Measurements from ENCODE around the gene SLC26A2. TPM values are rescaled to one million over a fixed set of nuclear protein-coding genes. Genes with fewer than 3 reads are reported as not detected.
"Not testable (repeated sequence)": the region's sequence is repeated elsewhere in the genome, so short reads cannot be mapped to it uniquely, and the experiment has no call there.

SLC26A2 gene
- total and polyA plus RNA-seq, 5 experiments from 2014 or later: 2.5 to 16.9 (median 3.0) TPM

GRCh38 chr5:150022158-150022531 is 61.6 kb downstream of the SLC26A2 start:
- no peaks in the 10 kb centered on the region for H3K27me3 Mint-ChIP-seq
- POLR2A ChIA-PET: no interaction called here
- DNase-seq: no peak
- H3K36me3 Mint-ChIP-seq: peaks cover 6 to 93% (median 31%) of the 10 kb centered on the region in 3 donors
- peaks cover 0 to 6% (median 2%) of the 10 kb centered on the region in 4 donors for H3K4me1 Mint-ChIP-seq
- no peak for ATAC-seq
- H3K4me3 Mint-ChIP-seq: no peak overlapping the region
- H3K27ac Mint-ChIP-seq: peak overlapping the region in 5 of 10 donors; percentile 27 to 61 (median 51)
- no peaks in the 10 kb centered on the region for H3K9me3 Mint-ChIP-seq

GRCh38 chr5:150022681-150023080 is 62.1 kb downstream of the SLC26A2 start:
- H3K36me3 Mint-ChIP-seq: peaks cover 6 to 93% (median 31%) of the 10 kb centered on the region in 3 donors
- H3K9me3 Mint-ChIP-seq: no peaks in the 10 kb centered on the region
- H3K27me3 Mint-ChIP-seq: no peaks in the 10 kb centered on the region
- no peak overlapping the region for H3K4me3 Mint-ChIP-seq
- H3K27ac Mint-ChIP-seq: peak overlapping the region in 1 of 10 donors; percentile 51
- peaks cover 0 to 6% (median 2%) of the 10 kb centered on the region in 4 donors for H3K4me1 Mint-ChIP-seq
- POLR2A ChIA-PET: no interaction called here
- DNase-seq (no peak), ATAC-seq (no peak)

GRCh38 chr5:150023136-150023535 is 62.6 kb downstream of the SLC26A2 start:
- H3K4me3 Mint-ChIP-seq: no peak overlapping the region
- POLR2A ChIA-PET: no interaction called here
- H3K36me3 Mint-ChIP-seq: peaks cover 6 to 94% (median 33%) of the 10 kb centered on the region in 3 donors
- H3K9me3 Mint-ChIP-seq: no peaks in the 10 kb centered on the region
- peaks cover 0 to 7% (median 2%) of the 10 kb centered on the region in 4 donors for H3K4me1 Mint-ChIP-seq
- no peak for DNase-seq
- H3K27ac Mint-ChIP-seq: no peak overlapping the region
- ATAC-seq: no peak
- no peaks in the 10 kb centered on the region for H3K27me3 Mint-ChIP-seq

- Mint-ChIP-seq H3K27ac (no peak overlapping the region), H3K4me3 (no peak overlapping the region), H3K27me3 (no peaks in the 10 kb centered on the region), H3K4me1 (peaks cover 0 to 7% (median under 1%) of the 10 kb centered on the region in 4 donors), H3K36me3 (peaks cover under 1 to 92% (median 27%) of the 10 kb centered on the region in 3 donors), H3K9me3 (no peaks in the 10 kb centered on the region)
- no peak for ATAC-seq
- POLR2A ChIA-PET: no interaction called here
- DNase-seq: no peak
These were observed 63.9 kb downstream of the SLC26A2 start for GRCh38 chr5:150024346-150024984.

GRCh38 chr5:150026682-150027172 is 66.2 kb downstream of the SLC26A2 start:
- POLR2A ChIA-PET: no interaction called here
- Mint-ChIP-seq H3K4me1 (peaks cover 0 to 7% (median 0%) of the 10 kb centered on the region in 4 donors), H3K9me3 (no peaks in the 10 kb centered on the region), H3K4me3 (no peak overlapping the region), H3K27me3 (no peaks in the 10 kb centered on the region), H3K27ac (peak overlapping the region in 2 of 10 donors; percentile 28 to 58), H3K36me3 (peaks cover 4 to 90% (median 28%) of the 10 kb centered on the region in 3 donors)
- no peak for ATAC-seq
- DNase-seq: no peak

- ATAC-seq, H3K9me3 Mint-ChIP-seq, H3K27ac Mint-ChIP-seq, DNase-seq, POLR2A ChIA-PET, H3K4me3 Mint-ChIP-seq, H3K27me3 Mint-ChIP-seq, H3K4me1 Mint-ChIP-seq: not testable (repeated sequence)
- H3K36me3 Mint-ChIP-seq: peaks cover 5 to 90% (median 34%) of the 10 kb centered on the region in 3 donors
These were observed 67.5 kb downstream of the SLC26A2 start for GRCh38 chr5:150028047-150028446.

- POLR2A ChIA-PET: no interaction called here
- DNase-seq (no peak), ATAC-seq (no peak)
- Mint-ChIP-seq H3K27ac (peak overlapping the region in 4 of 10 donors; percentile 35 to 67 (median 48)), H3K9me3 (no peaks in the 10 kb centered on the region), H3K27me3 (no peaks in the 10 kb centered on the region), H3K4me3 (peak overlapping the region in 1 of 10 donors; percentile 43), H3K4me1 (peaks cover 0 to 5% (median under 1%) of the 10 kb centered on the region in 4 donors), H3K36me3 (peaks cover 7 to 97% (median 33%) of the 10 kb centered on the region in 3 donors)
These were observed 72.8 kb downstream of the SLC26A2 start for GRCh38 chr5:150033334-150033733.

GRCh38 chr5:150034662-150035061 is 74.1 kb downstream of the SLC26A2 start:
- Mint-ChIP-seq H3K4me1 (peaks cover 0 to 8% (median 1%) of the 10 kb centered on the region in 4 donors), H3K36me3 (peaks cover 5 to 96% (median 36%) of the 10 kb centered on the region in 3 donors)

GRCh38 chr5:150035139-150035895 is 74.8 kb downstream of the SLC26A2 start:
- DNase-seq: no peak
- Mint-ChIP-seq H3K4me1 (peaks cover 0 to 8% (median under 1%) of the 10 kb centered on the region in 4 donors), H3K4me3 (no peak overlapping the region), H3K27ac (peak overlapping the region in 3 of 10 donors; percentile 9 to 54 (median 11)), H3K9me3 (no peaks in the 10 kb centered on the region), H3K27me3 (no peaks in the 10 kb centered on the region), H3K36me3 (peaks cover 3 to 98% (median 35%) of the 10 kb centered on the region in 3 donors)
- POLR2A ChIA-PET: no interaction called here
- no peak for ATAC-seq

More at GRCh38 chr5:150034662-150035061, 74.1 kb downstream of the SLC26A2 start:
- Mint-ChIP-seq H3K27me3 (no peaks in the 10 kb centered on the region), H3K9me3 (no peaks in the 10 kb centered on the region), H3K4me3 (no peak overlapping the region), H3K27ac (peak overlapping the region in 2 of 10 donors; percentile 11 to 24)
- POLR2A ChIA-PET: no interaction called here
- ATAC-seq (no peak), DNase-seq (no peak)

- POLR2A ChIA-PET: no interaction called here
- Mint-ChIP-seq H3K4me3 (no peak overlapping the region), H3K27ac (peak overlapping the region in 1 of 10 donors; percentile 23), H3K36me3 (peaks cover 3 to 98% (median 37%) of the 10 kb centered on the region in 3 donors), H3K27me3 (no peaks in the 10 kb centered on the region), H3K4me1 (peaks cover 0 to 8% (median 2%) of the 10 kb centered on the region in 4 donors), H3K9me3 (no peaks in the 10 kb centered on the region)
- ATAC-seq: no peak
- no peak for DNase-seq
These were observed 76.0 kb downstream of the SLC26A2 start for GRCh38 chr5:150036513-150036912.
